SW 1271 (cell line): ENCODE measurements around the gene AP2B1.

Source experiments
- DNase-seq, 2 experiments: peaks; one replicate each; lab custom pipeline; 2025; lab: John Stamatoyannopoulos, UW

Gene AP2B1

DNA sequence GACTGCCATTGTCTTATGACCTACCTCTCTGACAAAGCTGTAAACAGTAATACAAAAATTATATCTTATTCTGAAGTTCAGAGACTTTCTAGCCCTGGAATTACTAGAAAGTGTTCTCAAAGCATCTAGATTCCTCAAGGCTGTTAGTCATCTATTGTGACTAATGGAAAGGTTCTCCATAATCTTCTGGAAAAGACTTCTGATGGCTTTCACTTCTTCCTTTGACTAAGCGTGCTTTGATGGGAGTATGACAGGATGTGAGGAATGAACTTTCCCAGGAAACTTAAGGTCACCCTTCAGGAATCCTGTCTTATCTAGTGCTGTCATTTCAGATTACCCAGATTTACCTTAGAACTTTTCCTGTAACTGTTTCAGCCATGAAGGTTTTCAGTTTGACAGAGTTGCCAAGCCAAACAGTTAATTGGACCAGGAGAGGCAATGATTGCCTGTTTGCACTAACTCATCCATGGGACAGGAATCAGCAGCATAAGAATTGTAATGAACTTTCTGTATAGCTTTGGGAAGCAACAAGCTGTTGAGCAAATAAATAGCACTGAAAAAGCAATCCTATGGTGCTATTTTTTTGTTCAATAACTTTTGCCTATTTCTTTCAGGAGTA lies 43.5 kb downstream of the AP2B1 start:
- DNase-seq, result peak; percentile 74 to 82

DNA sequence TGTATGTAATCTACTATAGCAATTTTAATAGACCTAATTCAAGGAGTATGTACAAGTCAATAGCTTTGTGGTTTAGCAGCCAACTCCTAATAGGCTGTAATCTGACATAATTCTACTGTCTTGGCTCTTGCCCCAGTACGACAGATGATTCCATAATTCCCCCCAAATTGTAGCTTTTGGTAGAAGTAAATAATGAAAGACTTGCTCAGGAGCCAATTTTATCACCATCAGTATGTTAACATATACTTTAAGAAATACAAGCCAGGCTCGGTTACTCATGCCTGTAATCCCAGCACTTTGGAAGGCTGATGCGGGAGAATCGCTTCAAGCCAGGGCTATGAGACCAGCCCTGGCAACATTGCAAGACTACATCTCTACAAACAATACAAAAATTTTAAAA lies 53.9 kb downstream of the AP2B1 start:
- DNase-seq, result no peak

DNA sequence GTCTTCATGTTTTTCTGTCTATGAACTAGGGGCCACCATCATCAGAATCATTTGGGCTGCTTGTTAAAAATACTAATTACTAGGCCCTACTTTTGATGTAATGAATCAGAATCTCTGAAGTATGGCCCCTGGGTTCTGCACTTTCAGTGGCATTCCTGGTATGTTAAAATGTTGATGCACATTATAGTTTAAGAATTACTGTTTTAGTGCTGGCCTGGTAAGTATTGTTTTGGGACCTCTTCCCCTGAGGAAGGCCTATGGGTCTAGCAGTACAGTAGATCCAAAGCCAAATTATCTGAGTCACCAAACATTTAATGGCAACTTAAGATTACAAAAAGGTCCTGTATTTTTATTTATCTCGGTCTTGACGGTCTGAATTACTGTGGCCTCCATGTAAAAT lies 58.8 kb downstream of the AP2B1 start:
- no peak for DNase-seq

DNA sequence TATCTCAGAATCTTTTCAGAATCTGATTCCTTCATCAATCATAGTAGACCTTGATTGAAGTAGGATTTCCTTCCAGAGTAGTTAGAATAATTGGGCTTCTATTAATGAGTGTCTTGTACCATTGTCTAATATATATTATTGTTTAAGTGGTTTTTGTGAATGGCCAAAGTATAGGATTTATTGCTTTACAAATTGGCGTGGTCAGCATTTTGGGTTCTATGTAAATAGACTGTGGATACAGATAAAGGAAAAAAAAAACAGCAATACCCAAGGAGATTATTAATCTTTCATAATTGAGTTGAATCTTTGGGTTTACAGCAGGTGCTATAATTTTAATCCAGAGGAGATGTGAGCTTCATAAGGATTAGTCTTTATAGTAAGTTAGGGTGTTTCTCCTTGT lies 64.3 kb downstream of the AP2B1 start:
- DNase-seq, result no peak

DNA sequence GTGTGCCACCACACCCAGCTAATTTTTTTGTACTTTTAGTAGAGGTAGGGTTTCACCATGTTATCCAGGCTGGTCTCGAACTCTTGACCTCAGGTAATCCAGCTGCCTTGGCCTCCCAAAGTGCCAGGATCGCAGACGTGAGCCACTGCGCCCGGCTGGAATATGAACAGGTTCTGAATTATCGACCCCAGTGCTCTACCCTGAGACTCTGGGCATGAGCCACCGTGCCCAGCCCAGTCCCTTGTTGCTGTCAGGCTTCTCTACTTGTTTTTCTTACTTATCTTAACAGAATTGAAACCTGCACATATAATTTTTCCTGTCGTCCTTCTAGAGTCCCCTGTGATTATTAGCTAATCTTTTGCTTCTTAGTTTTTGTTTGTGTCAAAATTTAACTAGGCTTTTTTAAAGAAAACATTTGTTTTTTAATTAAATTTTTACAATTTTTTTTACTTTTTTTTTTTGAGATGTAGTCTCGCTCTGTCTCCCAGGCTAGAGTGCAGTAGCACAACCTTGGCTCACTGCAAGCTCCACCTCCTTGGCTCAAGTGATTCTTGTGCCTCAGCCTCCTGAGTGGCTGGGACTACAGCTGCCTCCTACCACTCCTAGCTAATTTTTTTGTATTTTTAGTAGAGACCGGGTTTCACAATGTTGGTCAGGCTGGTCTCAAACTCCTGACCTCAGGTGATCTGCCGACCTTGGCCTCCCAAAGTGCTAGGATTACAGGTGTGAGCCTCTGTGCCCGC lies 66.7 kb downstream of the AP2B1 start:
- DNase-seq, result no peak

DNA sequence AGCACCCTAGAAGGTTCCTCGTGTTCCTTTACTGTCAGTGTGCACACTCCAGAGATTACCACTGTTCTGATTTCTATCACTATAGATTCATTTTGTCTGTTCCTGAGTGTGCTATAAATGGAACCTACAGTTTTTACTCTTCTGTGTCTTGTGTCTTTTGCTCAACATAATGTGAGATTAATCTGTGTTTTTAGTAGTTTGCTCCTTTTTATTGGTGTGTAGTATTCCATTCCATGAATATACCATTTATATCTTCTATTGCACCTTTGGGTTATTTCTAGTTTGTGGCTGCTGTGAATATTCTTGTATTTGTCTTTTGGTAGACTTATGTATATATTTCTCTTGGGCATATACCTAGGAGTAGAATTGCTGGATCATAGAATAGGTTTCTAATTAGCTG lies 68.2 kb downstream of the AP2B1 start:
- no peak for DNase-seq

GRCh38 chr17:35660902-35661301 lies 73.8 kb downstream of the AP2B1 start:
- DNase-seq, result no peak

- DNase-seq, result no peak
Observed at GRCh38 chr17:35664685-35665084, 77.6 kb downstream of the AP2B1 start.

DNA sequence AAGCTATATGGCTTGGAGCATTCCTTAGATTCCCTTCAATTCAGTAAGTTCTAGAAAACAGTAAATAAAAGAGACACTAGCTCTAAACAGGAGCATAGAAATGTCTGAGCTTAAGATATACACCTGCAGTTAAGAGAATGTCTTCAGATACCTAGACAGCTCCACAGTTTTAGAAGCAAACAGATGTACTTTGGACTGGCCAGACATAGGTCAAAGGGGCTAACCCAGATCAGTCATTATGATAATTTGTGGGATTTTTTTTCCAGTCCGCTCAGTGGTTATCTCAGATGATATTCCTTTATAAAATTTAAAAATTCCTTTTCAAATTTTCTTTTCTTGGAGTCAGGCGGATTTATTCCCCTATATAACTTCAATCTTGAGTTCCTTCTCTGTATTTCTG lies 78.5 kb downstream of the AP2B1 start:
- DNase-seq, result no peak

DNA sequence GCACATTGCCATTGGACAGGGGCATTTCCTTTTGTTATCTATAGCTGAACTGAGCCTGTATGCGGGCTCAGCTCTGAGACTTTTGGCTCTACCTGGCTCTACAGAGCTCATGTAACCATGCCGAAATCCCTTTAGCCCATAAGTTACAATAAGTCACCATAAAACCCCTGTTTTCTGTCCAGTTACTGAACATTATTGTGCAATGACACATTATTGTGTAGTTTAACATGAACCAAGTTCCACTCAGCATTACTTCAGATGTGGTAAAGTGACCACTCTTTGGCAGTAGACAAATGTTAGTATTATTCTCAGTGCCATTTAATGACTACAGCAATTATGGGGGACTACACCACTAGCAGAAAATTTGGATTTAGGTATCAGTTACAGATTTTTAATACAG lies 78.9 kb downstream of the AP2B1 start:
- DNase-seq, result no peak

- no peak for DNase-seq
Observed at GRCh38 chr17:35666967-35667532, 79.9 kb downstream of the AP2B1 start.

DNA sequence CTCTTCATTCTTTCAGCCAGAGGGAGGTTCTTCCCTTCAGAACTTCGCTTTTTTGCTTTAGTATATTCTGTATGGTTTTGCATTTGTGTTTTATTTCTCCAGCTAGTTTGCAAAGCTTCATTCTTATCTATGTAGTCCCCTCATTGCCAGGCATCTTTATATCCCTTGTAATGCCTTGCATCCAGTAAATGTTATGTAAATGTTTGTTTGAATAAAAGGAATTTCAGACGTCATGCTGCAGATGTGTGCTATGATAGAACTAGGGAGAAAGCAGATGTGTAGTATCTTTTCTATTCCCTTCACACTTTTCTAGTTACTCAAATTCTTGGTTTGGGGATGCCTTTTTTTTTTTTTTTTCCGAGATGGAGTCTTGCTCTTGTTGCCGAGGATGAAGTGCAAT lies 81.7 kb downstream of the AP2B1 start:
- DNase-seq, result no peak

- DNase-seq, result no peak
Observed at GRCh38 chr17:35674552-35674951, 87.4 kb downstream of the AP2B1 start.

- no peak for DNase-seq
Observed at GRCh38 chr17:35676441-35676840, 89.3 kb downstream of the AP2B1 start.

DNA sequence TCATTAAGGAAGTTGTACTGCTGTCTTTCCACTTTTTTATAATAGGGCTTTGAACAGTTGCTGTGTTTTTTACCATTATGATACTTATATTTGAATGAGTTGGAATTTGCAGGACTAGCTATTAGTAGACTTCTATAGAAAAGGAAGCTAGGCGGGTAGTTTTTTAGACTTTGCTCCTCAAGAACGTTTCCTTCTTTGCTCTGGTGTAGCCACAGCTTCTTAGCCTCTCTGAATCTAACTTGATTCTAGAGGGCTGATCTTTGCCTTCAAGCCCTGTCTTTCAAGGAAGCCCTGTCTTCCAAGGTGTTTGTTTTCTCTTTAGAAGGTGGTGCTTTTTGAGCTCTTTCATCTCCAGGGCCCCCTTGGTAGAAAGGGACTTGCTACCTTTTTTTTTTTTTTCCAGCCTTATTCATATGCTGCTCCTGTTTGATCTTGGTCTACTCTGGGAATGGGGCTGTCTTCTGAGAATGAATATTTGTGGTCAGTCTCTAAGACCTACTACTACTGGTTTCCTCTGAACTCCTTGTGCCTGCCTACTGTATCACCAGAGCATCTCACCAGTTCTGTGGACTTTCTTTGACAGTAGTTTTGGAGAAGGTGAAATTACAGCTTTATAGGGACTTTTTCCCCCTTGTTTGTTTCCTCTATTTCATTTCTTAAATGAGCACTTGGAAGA lies 92.0 kb downstream of the AP2B1 start:
- no peak for DNase-seq

- DNase-seq, result no peak
Observed at GRCh38 chr17:35683591-35683990, 96.5 kb downstream of the AP2B1 start.

DNA sequence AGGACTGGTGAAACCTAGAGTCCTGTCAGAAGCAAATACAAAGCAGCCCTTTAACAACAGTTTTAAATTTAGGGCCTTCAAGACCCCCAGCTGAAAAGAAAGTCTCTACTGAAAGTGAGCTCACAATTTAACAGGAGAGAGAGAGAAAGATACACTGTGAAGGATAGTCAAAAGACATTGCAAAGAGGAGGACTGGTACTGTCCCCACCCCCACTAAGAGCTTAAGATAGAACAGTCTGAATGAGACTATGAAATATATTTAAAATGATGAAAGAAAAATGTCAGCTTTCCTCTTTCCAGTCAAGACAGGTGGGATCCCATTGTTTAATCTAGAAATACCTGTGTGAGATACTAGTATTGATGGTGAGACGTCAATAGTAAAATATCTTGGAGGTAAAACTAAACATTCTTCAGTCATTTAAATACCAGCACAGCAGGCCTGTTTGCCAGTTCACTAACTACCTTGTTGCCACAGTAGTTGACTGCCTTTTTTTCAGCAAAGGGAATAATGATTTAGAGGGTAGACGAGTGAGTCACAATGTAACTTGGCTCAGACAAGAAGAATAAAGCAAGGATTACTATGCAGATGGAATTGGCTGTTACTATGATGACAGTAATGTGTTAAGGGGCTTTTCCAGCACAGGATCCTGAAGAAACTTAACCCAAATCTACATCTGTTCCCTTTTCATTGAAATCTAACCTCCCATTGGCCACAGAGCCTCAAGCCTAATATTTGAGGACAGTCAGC lies 97.1 kb downstream of the AP2B1 start:
- DNase-seq, result no peak

DNA sequence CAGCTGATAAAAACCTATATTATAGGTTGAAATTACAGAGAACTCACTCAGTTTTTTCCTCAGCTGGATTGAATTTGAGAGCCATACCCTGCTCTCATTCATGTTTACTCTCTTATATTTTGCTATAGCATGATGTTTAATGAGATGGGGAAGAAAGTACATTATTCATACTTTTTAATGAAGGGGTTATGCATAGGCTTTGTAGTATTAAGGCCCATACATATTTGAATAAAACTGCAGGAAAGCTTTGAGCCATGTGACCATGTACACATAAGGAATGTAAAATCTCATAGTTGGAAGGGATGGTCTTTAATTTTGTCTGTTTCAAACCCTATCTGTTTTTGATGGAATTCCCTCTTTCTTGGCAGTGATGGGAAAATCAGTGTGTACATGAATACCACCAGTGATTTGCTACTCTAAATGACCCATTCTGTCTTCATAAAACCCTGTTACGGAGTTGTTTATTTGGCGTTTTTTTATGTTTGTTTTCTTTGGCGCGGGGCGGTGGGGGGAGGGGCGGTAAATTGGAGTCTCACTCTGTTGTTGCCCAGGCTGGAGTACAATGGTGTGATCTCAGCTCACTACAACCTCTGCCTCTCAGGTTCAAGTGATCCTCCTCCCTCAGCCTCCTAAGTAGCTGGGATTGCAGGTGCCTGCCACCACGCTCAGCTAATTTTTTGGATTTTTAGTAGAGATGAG lies 105.5 kb downstream of the AP2B1 start:
- no peak for DNase-seq

GRCh38 chr17:35693662-35694061 lies 106.5 kb downstream of the AP2B1 start:
- no peak for DNase-seq

- DNase-seq, result no peak
Observed at GRCh38 chr17:35694906-35695305, 107.8 kb downstream of the AP2B1 start.

- no peak for DNase-seq
Observed at GRCh38 chr17:35695613-35696012, 108.5 kb downstream of the AP2B1 start.

- DNase-seq, result no peak
Observed at GRCh38 chr17:35698800-35699199, 111.7 kb downstream of the AP2B1 start.
